ENCODE data around the gene HDGF. TPM values are rescaled to one million over a fixed set of nuclear protein-coding genes. Genes with fewer than 3 reads are reported as not detected.

Gene HDGF
- total and polyA plus RNA-seq, 2 of the 8 experiments (the other 6 are each of a cell fraction or from before 2014, with no cell fraction given): 145 to 391 TPM

DNA sequence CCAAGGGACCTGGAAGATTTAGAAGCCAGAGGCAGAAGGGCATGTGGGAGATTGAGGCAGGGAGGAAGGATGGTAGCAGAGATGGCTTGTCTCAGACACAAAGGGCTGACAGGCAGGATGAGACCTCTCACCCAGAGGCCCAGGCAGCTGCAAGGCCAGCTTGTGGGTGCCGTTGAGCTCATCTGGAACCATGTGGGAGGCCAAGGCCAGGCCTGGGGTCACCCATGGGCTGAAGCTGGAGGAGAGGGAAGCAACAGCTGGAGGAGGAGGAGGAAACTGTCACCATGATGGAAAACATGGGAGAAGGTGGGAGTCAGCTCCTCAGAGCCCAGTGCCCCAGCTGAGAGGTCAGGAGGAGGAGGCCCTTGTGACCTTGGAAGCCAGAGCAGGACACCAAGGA, 52.5 kb downstream of the HDGF start (continued):
- no peak for TF ChIP-seq RAD21 (IDR thresholded peaks at IDR 0.05 in 1 of 2, conservative IDR thresholded peaks at IDR 0.05 in 1 of 2; ENCODE audit: low read depth in 2 of 2, low read length in 2 of 2)
- TF ChIP-seq, protein P1, sequence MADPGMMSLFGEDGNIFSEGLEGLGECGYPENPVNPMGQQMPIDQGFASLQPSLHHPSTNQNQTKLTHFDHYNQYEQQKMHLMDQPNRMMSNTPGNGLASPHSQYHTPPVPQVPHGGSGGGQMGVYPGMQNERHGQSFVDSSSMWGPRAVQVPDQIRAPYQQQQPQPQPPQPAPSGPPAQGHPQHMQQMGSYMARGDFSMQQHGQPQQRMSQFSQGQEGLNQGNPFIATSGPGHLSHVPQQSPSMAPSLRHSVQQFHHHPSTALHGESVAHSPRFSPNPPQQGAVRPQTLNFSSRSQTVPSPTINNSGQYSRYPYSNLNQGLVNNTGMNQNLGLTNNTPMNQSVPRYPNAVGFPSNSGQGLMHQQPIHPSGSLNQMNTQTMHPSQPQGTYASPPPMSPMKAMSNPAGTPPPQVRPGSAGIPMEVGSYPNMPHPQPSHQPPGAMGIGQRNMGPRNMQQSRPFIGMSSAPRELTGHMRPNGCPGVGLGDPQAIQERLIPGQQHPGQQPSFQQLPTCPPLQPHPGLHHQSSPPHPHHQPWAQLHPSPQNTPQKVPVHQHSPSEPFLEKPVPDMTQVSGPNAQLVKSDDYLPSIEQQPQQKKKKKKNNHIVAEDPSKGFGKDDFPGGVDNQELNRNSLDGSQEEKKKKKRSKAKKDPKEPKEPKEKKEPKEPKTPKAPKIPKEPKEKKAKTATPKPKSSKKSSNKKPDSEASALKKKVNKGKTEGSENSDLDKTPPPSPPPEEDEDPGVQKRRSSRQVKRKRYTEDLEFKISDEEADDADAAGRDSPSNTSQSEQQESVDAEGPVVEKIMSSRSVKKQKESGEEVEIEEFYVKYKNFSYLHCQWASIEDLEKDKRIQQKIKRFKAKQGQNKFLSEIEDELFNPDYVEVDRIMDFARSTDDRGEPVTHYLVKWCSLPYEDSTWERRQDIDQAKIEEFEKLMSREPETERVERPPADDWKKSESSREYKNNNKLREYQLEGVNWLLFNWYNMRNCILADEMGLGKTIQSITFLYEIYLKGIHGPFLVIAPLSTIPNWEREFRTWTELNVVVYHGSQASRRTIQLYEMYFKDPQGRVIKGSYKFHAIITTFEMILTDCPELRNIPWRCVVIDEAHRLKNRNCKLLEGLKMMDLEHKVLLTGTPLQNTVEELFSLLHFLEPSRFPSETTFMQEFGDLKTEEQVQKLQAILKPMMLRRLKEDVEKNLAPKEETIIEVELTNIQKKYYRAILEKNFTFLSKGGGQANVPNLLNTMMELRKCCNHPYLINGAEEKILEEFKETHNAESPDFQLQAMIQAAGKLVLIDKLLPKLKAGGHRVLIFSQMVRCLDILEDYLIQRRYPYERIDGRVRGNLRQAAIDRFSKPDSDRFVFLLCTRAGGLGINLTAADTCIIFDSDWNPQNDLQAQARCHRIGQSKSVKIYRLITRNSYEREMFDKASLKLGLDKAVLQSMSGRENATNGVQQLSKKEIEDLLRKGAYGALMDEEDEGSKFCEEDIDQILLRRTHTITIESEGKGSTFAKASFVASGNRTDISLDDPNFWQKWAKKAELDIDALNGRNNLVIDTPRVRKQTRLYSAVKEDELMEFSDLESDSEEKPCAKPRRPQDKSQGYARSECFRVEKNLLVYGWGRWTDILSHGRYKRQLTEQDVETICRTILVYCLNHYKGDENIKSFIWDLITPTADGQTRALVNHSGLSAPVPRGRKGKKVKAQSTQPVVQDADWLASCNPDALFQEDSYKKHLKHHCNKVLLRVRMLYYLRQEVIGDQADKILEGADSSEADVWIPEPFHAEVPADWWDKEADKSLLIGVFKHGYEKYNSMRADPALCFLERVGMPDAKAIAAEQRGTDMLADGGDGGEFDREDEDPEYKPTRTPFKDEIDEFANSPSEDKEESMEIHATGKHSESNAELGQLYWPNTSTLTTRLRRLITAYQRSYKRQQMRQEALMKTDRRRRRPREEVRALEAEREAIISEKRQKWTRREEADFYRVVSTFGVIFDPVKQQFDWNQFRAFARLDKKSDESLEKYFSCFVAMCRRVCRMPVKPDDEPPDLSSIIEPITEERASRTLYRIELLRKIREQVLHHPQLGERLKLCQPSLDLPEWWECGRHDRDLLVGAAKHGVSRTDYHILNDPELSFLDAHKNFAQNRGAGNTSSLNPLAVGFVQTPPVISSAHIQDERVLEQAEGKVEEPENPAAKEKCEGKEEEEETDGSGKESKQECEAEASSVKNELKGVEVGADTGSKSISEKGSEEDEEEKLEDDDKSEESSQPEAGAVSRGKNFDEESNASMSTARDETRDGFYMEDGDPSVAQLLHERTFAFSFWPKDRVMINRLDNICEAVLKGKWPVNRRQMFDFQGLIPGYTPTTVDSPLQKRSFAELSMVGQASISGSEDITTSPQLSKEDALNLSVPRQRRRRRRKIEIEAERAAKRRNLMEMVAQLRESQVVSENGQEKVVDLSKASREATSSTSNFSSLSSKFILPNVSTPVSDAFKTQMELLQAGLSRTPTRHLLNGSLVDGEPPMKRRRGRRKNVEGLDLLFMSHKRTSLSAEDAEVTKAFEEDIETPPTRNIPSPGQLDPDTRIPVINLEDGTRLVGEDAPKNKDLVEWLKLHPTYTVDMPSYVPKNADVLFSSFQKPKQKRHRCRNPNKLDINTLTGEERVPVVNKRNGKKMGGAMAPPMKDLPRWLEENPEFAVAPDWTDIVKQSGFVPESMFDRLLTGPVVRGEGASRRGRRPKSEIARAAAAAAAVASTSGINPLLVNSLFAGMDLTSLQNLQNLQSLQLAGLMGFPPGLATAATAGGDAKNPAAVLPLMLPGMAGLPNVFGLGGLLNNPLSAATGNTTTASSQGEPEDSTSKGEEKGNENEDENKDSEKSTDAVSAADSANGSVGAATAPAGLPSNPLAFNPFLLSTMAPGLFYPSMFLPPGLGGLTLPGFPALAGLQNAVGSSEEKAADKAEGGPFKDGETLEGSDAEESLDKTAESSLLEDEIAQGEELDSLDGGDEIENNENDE (IDR thresholded peaks at IDR 0.05; ENCODE audit: insufficient replicate concordance, low read length): no peak
- TF ChIP-seq BACH1 (IDR thresholded peaks at IDR 0.05; ENCODE audit: low read length): no peak
- TF ChIP-seq TAF1 (IDR thresholded peaks at IDR 0.05; ENCODE audit: low read depth, low read length): no peak

Data from H1 (cell line).